HFFc6 (cell line): Measurements from ENCODE around the gene NCOR2. TPM values are rescaled to one million over a fixed set of nuclear protein-coding genes. Genes with fewer than 3 reads are reported as not detected.

Experiments
- DNase-seq: peaks from one replicate; pipeline ENCODE4 v3.0.0-alpha.2; 2018
- H3K27ac Mint-ChIP-seq: 2 replicates; pipeline ENCODE4 v1.8.0; 2020; ENCODE audit warnings: mild to moderate bottlenecking, mixed read lengths
- H3K27me3 Mint-ChIP-seq: 2 replicates; pipeline ENCODE4 v1.8.0; 2021; ENCODE audit warnings: mild to moderate bottlenecking, moderate library complexity, mixed read lengths; ENCODE audit not compliant: insufficient read depth
- H3K36me3 Mint-ChIP-seq: 2 replicates; pipeline ENCODE4 v1.8.0; 2021; ENCODE audit warnings: low read depth, mixed read lengths
- H3K4me1 Mint-ChIP-seq: 2 replicates; pipeline ENCODE4 v1.8.0; 2020; ENCODE audit warnings: low read depth, mixed read lengths
- H3K4me3 Mint-ChIP-seq: 2 replicates; pipeline ENCODE4 v1.8.0; 2020; ENCODE audit warnings: mild to moderate bottlenecking, moderate library complexity, mixed read lengths
- H3K9me3 Mint-ChIP-seq: 2 replicates; pipeline ENCODE4 v1.8.0; 2020; ENCODE audit warnings: mild to moderate bottlenecking, mixed read lengths
- CTCF ChIP-seq: fragments of 200-600 bp; sonication (generic); IDR thresholded peaks from 2 replicates; pipeline ENCODE4 v1.5.0; 2021; ENCODE audit warnings: antibody characterized with exemption, mild to moderate bottlenecking
- long read RNA-seq: library from polyadenylated mRNA; unstranded; transcript quantifications from one replicate; pipeline ENCODE4 v2.0.0, GENCODE V29; 2019
- total RNA-seq, 6 experiments: library from RNA; stranded (reverse); fragmentation: NEBNext Ultra II Directional; extraction: Animal tissue kit (Norgen Biotek cat#: 25700); gene quantifications; 2 replicates in 1 of 6; 3 replicates in 5 of 6; pipeline ENCODE4 v1.2.3, GENCODE V29; 2021

Gene NCOR2
- total RNA-seq, result 100 to 1,000 TPM; 237 to 249 (median 240) TPM
- long read RNA-seq, partial matches to known transcripts, result 7 of 22 reads
- long read RNA-seq, other reads (novel, unspliced or antisense), result 15 of 22 reads

- Mint-ChIP-seq H3K27me3 (peaks cover 2% of the 10 kb centered on the region; the same call in 1 of the 2 replicates), H3K4me1 (peaks cover 24% of the 10 kb centered on the region), H3K36me3 (no peaks in the 10 kb centered on the region), H3K4me3 (peak within 1 kb of the TSS; percentile 90), H3K9me3 (no peaks in the 10 kb centered on the region), H3K27ac (peak within 1 kb of the TSS; percentile 86)
- TF ChIP-seq CTCF, result no peak; the same call in 1 of the 2 replicates
- DNase-seq, result no peak
These were observed at the start of gene NCOR2 for GRCh38 chr12:124566997-124567672. Gene NCOR2, minus strand, starts transcription at chr12:124567612. Its CDS starts 72,361 bp downstream, at chr12:124495251.

- H3K4me3 Mint-ChIP-seq, result no peak overlapping the region
- peaks cover 15% of the 10 kb centered on the region for H3K27me3 Mint-ChIP-seq
- no peak overlapping the region for H3K27ac Mint-ChIP-seq
- 0 out of 2 replicates have a peak, but pooled peaks cover 4% of the 10 kb centered on the region for H3K36me3 Mint-ChIP-seq
- TF ChIP-seq CTCF, result no peak
- peaks cover 16% of the 10 kb centered on the region; the same call in 1 of the 2 replicates for H3K4me1 Mint-ChIP-seq
- no peaks in the 10 kb centered on the region; the same call in 1 of the 2 replicates for H3K9me3 Mint-ChIP-seq
- no peak for DNase-seq
These were observed 49.2 kb upstream of the NCOR2 start for GRCh38 chr12:124616394-124617221.

GRCh38 chr12:124614512-124615292 lies 47.3 kb upstream of the NCOR2 start:
- Mint-ChIP-seq H3K27ac (no peak overlapping the region), H3K36me3 (0 out of 2 replicates have a peak, but pooled peaks cover 4% of the 10 kb centered on the region), H3K4me3 (no peak overlapping the region), H3K9me3 (no peaks in the 10 kb centered on the region; the same call in 1 of the 2 replicates), H3K4me1 (0 out of 2 replicates have a peak, but pooled peaks cover 6% of the 10 kb centered on the region), H3K27me3 (peaks cover 18% of the 10 kb centered on the region)
- no peak for DNase-seq
- no peak for TF ChIP-seq CTCF

- Mint-ChIP-seq H3K27ac (no peak overlapping the region), H3K27me3 (peaks cover 14% of the 10 kb centered on the region), H3K36me3 (0 out of 2 replicates have a peak, but pooled peaks cover 4% of the 10 kb centered on the region), H3K9me3 (no peaks in the 10 kb centered on the region; the same call in 1 of the 2 replicates), H3K4me3 (no peak overlapping the region), H3K4me1 (peaks cover 15% of the 10 kb centered on the region)
- peak; percentile 16 for DNase-seq
- no peak for TF ChIP-seq CTCF
These were observed 45.8 kb upstream of the NCOR2 start for GRCh38 chr12:124613151-124613585.

GRCh38 chr12:124612410-124612680 lies 44.9 kb upstream of the NCOR2 start:
- DNase-seq, result no peak
- Mint-ChIP-seq H3K9me3 (no peaks in the 10 kb centered on the region; the same call in 1 of the 2 replicates), H3K4me1 (peaks cover 21% of the 10 kb centered on the region), H3K4me3 (no peak overlapping the region), H3K27me3 (peaks cover 11% of the 10 kb centered on the region), H3K36me3 (0 out of 2 replicates have a peak, but pooled peaks cover 4% of the 10 kb centered on the region), H3K27ac (no peak overlapping the region)
- no peak for TF ChIP-seq CTCF
